Measurements from ENCODE around the gene TRIM45. TPM values are rescaled to one million over a fixed set of nuclear protein-coding genes. Genes with fewer than 3 reads are reported as not detected.
"Not testable (repeated sequence)": the region's sequence is repeated elsewhere in the genome, so short reads cannot be mapped to it uniquely, and the experiment has no call there.

The TRIM45 gene
- total RNA-seq, 2 donors from 2014 or later: 7.5 to 8.6 TPM

DNA sequence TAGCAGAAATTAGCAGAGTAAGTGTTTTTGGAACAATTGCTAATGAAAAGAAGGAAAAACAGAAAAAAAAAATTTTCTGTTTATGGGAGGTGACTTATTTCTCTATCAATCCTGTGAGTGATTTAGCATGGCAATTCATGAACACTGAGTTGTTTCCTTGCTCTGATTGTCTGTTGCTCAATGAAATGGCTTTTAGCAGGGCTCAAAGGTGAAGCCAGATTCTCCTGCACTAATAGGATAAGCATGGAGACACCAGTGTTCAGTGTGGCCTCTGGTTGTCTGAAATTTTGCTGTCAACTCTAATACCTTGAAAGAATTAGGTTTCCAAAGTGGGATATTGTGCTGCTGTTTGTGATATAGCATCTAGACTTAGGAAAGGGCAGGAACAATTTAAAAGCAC, 15.8 kb downstream of the TRIM45 start:
- no peak for TF ChIP-seq POLR2A (IDR thresholded peaks at IDR 0.05)
- TF ChIP-seq, protein P1, sequence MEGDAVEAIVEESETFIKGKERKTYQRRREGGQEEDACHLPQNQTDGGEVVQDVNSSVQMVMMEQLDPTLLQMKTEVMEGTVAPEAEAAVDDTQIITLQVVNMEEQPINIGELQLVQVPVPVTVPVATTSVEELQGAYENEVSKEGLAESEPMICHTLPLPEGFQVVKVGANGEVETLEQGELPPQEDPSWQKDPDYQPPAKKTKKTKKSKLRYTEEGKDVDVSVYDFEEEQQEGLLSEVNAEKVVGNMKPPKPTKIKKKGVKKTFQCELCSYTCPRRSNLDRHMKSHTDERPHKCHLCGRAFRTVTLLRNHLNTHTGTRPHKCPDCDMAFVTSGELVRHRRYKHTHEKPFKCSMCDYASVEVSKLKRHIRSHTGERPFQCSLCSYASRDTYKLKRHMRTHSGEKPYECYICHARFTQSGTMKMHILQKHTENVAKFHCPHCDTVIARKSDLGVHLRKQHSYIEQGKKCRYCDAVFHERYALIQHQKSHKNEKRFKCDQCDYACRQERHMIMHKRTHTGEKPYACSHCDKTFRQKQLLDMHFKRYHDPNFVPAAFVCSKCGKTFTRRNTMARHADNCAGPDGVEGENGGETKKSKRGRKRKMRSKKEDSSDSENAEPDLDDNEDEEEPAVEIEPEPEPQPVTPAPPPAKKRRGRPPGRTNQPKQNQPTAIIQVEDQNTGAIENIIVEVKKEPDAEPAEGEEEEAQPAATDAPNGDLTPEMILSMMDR (IDR thresholded peaks at IDR 0.05): no peak
- intact Hi-C loops (cut with DNase I): no loop called here

DNA sequence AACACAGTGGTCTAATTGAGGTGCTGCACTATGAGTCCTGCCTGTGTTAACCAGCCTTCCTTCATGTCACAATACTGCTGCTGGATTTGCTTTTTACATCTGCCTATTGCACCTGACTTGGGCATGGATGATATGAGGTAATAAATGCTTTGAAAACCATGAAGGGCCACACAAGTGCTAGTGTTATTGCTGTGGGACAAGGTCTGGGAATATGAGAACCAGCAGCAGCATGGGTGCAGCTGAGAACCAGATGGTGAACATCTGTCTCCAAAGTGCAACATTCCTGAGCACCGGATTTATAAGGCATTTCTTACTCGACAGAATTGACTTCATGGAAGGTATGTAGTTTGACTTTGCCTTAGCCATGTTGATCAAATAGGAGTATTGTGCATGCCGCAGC, 16.6 kb downstream of the TRIM45 start:
- no peak overlapping the region for H3K27ac ChIP-seq
- H3K36me3 ChIP-seq (replicated peaks in 1 of 2; ENCODE audit: insufficient read depth in 1 of 2, low read depth in 2 of 2): peaks cover 0 to 3% of the 10 kb centered on the region in 2 donors
- no peaks in the 10 kb centered on the region for H3K27me3 ChIP-seq
- no peaks in the 10 kb centered on the region for H3K9me3 ChIP-seq
- 49 to 54% methylated on average over 3 of the region's 3 CpGs for WGBS, 2 donors
- TF ChIP-seq, protein P1 (IDR thresholded peaks at IDR 0.05): no peak
- TF ChIP-seq POLR2A (IDR thresholded peaks at IDR 0.05): no peak
- peaks cover 10% of the 10 kb centered on the region for H3K4me1 ChIP-seq
- no peak overlapping the region for H3K4me3 ChIP-seq
- ATAC-seq (no peak), DNase-seq (peak in 3 of 4 donors; percentile 19 to 62 (median 48))
- intact Hi-C loops (cut with DNase I): no loop called here

More for the DNA sequence above, 15.8 kb downstream of the TRIM45 start:
- no peak for DNase-seq
- no peak overlapping the region for H3K4me3 ChIP-seq
- no peaks in the 10 kb centered on the region for H3K36me3 ChIP-seq (replicated peaks in 1 of 2; ENCODE audit: insufficient read depth in 1 of 2, low read depth in 2 of 2)
- H3K27me3 ChIP-seq: no peaks in the 10 kb centered on the region
- no peak overlapping the region for H3K27ac ChIP-seq
- H3K9me3 ChIP-seq: no peaks in the 10 kb centered on the region
- ATAC-seq: no peak
- H3K4me1 ChIP-seq: peaks cover 10% of the 10 kb centered on the region

DNA sequence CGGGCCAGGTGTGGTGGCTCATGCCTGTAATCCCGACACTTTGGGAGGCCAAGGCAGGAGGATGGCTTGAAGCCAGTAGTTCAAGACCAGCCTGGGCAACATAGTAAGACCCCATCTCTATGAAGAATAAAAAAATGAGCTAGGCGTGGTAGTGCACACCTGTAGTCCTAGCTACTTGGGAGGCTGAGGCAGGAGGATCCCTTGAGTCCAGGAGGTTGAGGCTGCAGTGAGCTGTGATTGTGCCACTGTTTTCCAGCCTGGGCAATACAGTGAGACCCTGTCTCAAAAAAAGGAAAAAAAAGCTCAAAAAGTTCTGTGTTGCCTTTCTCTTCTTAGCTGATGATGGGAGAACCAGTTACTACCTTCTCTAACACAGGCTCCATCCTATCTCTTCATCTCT, 19.7 kb downstream of the TRIM45 start:
- H3K9me3 ChIP-seq; intact Hi-C loops (cut with DNase I); DNase-seq; H3K36me3 ChIP-seq (replicated peaks in 1 of 2; ENCODE audit: insufficient read depth in 1 of 2, low read depth in 2 of 2); ATAC-seq; H3K4me1 ChIP-seq; H3K27ac ChIP-seq; H3K27me3 ChIP-seq; H3K4me3 ChIP-seq: not testable (repeated sequence)
- 92 to 94% methylated on average over 3 of the region's 3 CpGs for WGBS, 2 donors

GRCh38 chr1:117101334-117101733, 20.2 kb downstream of the TRIM45 start:
- Histone ChIP-seq H3K4me1 (peaks cover 12% of the 10 kb centered on the region), H3K36me3 (replicated peaks in 1 of 2; ENCODE audit: insufficient read depth in 1 of 2, low read depth in 2 of 2) (peaks cover 0 to 3% of the 10 kb centered on the region in 2 donors), H3K4me3 (no peak overlapping the region), H3K27me3 (no peaks in the 10 kb centered on the region), H3K27ac (no peak overlapping the region), H3K9me3 (no peaks in the 10 kb centered on the region)
- no peak for TF ChIP-seq POLR2A (IDR thresholded peaks at IDR 0.05)
- TF ChIP-seq, protein P1 (IDR thresholded peaks at IDR 0.05): no peak
- DNase-seq (peak in 1 of 4 donors; percentile 17), ATAC-seq (no peak)
- intact Hi-C loops (cut with DNase I): no loop called here
- 32% methylated on average over 1 of the region's 1 CpG for WGBS, 2 donors

GRCh38 chr1:117098287-117098890, 23.2 kb downstream of the TRIM45 start:
- no peak for ATAC-seq
- no peak overlapping the region for H3K4me3 ChIP-seq
- 88 to 95% methylated on average over 4 of the region's 4 CpGs for WGBS, 2 donors
- peaks cover 0 to 3% of the 10 kb centered on the region in 2 donors for H3K36me3 ChIP-seq (replicated peaks in 1 of 2; ENCODE audit: insufficient read depth in 1 of 2, low read depth in 2 of 2)
- DNase-seq: no peak
- TF ChIP-seq, protein P1 (IDR thresholded peaks at IDR 0.05): no peak
- TF ChIP-seq POLR2A (IDR thresholded peaks at IDR 0.05): no peak
- H3K27me3 ChIP-seq: no peaks in the 10 kb centered on the region
- intact Hi-C loops (cut with DNase I): no loop called here
- peaks cover 12% of the 10 kb centered on the region for H3K4me1 ChIP-seq
- H3K27ac ChIP-seq: no peak overlapping the region
- H3K9me3 ChIP-seq: no peaks in the 10 kb centered on the region

All from body of pancreas (tissue), 4 donors.